Neural progenitor cell (in vitro differentiated cells): ENCODE data around the gene CRLF1.

Experiments used
- CTCF ChIP-seq: fragments of 200-600 bp; sonication (generic); IDR thresholded peaks from 2 replicates; pipeline ENCODE4 v1.5.1; 2017; ENCODE audit warnings: antibody characterized with exemption, mild to moderate bottlenecking
- EZH2 ChIP-seq: fragments of 200-600 bp; sonication (generic); IDR thresholded peaks from 2 replicates; pipeline ENCODE4 v1.6.1; 2017; ENCODE audit warnings: antibody characterized with exemption, mild to moderate bottlenecking, moderate library complexity

GRCh38 chr19:18562086-18562485, 44.5 kb downstream of the CRLF1 start:
- TF ChIP-seq CTCF (no peak), EZH2 (no peak)
